H4 (cell line): ENCODE measurements around the gene CLEC3B. TPM values are rescaled to one million over a fixed set of nuclear protein-coding genes. Genes with fewer than 3 reads are reported as not detected.
A peak's percentile ranks its signal among the peaks of the same experiment; 100 is the strongest.
"Not testable (repeated sequence)": the region's sequence is repeated elsewhere in the genome, so short reads cannot be mapped to it uniquely, and the experiment has no call there.

Experiments used
- DNase-seq: peaks from one replicate; pipeline ENCODE4 v3.0.0-alpha.2; 2015; ENCODE audit warnings: low spot score
- total RNA-seq: library from RNA; depleted of rRNA; stranded (reverse); fragments of >200 nt; shearing (Covaris generic); gene quantifications from 2 replicates; pipeline ENCODE4 v1.2.3, GENCODE V29; 2014

The CLEC3B gene
- total RNA-seq, 1 experiment from 2014 or later, result 1.3 TPM

- DNase-seq, result no peak
Measured at GRCh38 chr3:45035441-45036301, 9.6 kb downstream of the CLEC3B start.

GRCh38 chr3:45037720-45038455 is 11.8 kb downstream of the CLEC3B start:
- DNase-seq, result peak; percentile 90

- DNase-seq, result no peak
Measured at GRCh38 chr3:45041666-45042065, 15.6 kb downstream of the CLEC3B start.

- DNase-seq, result no peak
Measured at GRCh38 chr3:45042162-45042561, 16.1 kb downstream of the CLEC3B start.

GRCh38 chr3:45043728-45044299 is 17.7 kb downstream of the CLEC3B start:
- peak; percentile 73 for DNase-seq

GRCh38 chr3:45048244-45048643 is 22.1 kb downstream of the CLEC3B start:
- no peak for DNase-seq

- DNase-seq, result no peak
Measured at GRCh38 chr3:45049807-45050206, 23.7 kb downstream of the CLEC3B start.

GRCh38 chr3:45051685-45052084 is 25.6 kb downstream of the CLEC3B start:
- no peak for DNase-seq

- not testable (repeated sequence) for DNase-seq
Measured at GRCh38 chr3:45053805-45054195, 27.7 kb downstream of the CLEC3B start.

- DNase-seq, result peak; percentile 61
Measured at GRCh38 chr3:45054196-45054857, 28.2 kb downstream of the CLEC3B start.

GRCh38 chr3:45055032-45055410 is 28.9 kb downstream of the CLEC3B start:
- peak; percentile 56 for DNase-seq

- peak; percentile 67 for DNase-seq
Measured at GRCh38 chr3:45055411-45056143, 29.5 kb downstream of the CLEC3B start.

GRCh38 chr3:45056608-45057301 is 30.7 kb downstream of the CLEC3B start:
- DNase-seq, result no peak

GRCh38 chr3:45057557-45057956 is 31.5 kb downstream of the CLEC3B start:
- DNase-seq, result no peak

GRCh38 chr3:45059132-45059531 is 33.0 kb downstream of the CLEC3B start:
- DNase-seq, result no peak

- no peak for DNase-seq
Measured at GRCh38 chr3:45060165-45060892, 34.2 kb downstream of the CLEC3B start.

GRCh38 chr3:45062697-45063070 is 36.6 kb downstream of the CLEC3B start:
- DNase-seq, result no peak

GRCh38 chr3:45064512-45065372 is 38.6 kb downstream of the CLEC3B start:
- peak; percentile 81 for DNase-seq

GRCh38 chr3:45065373-45065720 is 39.2 kb downstream of the CLEC3B start:
- DNase-seq, result no peak
